ENCODE data around the gene NDUFAF8.

DNA sequence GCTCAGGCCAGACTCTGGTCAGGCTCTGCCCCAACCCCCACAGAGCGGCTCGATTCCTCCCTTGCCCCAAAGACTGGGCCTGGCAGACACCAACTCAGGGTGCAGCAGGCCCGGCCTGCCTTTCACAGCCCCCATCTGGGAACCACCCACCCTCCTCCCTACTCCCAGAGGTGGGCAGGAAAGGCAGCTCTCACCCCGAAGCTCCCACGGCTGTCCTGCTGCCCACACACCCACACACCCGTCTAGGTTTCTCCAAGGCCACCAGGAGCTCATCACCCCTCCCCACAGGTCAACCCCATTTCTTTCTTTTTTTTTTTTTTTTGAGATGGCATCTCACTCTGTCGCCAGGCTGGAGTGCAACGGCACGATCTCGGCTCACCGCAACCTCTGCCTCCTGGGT, 20.1 kb upstream of the NDUFAF8 start:
- no peak for TF ChIP-seq CTCF (IDR thresholded peaks at IDR 0.05; ENCODE audit: poor library complexity, severe bottlenecking)
- TF ChIP-seq POLR2AphosphoS5 (IDR thresholded peaks at IDR 0.05) = no peak
- TF ChIP-seq EP300 (conservative IDR thresholded peaks at IDR 0.05; ENCODE audit: poor library complexity, severe bottlenecking) = no peak
- no peak for TF ChIP-seq EZH2 (IDR thresholded peaks at IDR 0.05; ENCODE audit: borderline replicate concordance, insufficient read depth, low read length, poor library complexity, severe bottlenecking)
- no peak for TF ChIP-seq REST (IDR thresholded peaks at IDR 0.05; ENCODE audit: borderline replicate concordance)
- no peak for TF ChIP-seq TAF1 (IDR thresholded peaks at IDR 0.05; ENCODE audit: low read depth)
- no peak for TF ChIP-seq RAD21 (conservative IDR thresholded peaks at IDR 0.05)
- TF ChIP-seq MXI1 (conservative IDR thresholded peaks at IDR 0.05; ENCODE audit: poor library complexity, severe bottlenecking) = no peak

All from neural cell (in vitro differentiated cells).